Gastrocnemius medialis (tissue), 4 donors: Measurements from ENCODE around the gene COL6A1.

Experiments used
- POLR2A ChIP-seq, 2 donors: fragments of 450-650 bp; IDR thresholded peaks; one replicate each; pipeline ENCODE4 v1.6.1; 2017; ENCODE audit warnings: antibody characterized with exemption in 2 of 2, mild to moderate bottlenecking in 2 of 2, moderate library complexity in 2 of 2
- TF ChIP-seq, protein P1 (sequence below), 5 experiments: fragments of 450-650 bp in 3 of 5; fragments of 200-600 bp in 2 of 5; sonication (generic) in 2 of 5; IDR thresholded peaks in 4 of 5; conservative IDR thresholded peaks in 1 of 5; 1 replicate in 4 of 5; 2 replicates in 1 of 5; pipeline ENCODE4 v1.5.1; 2016 to 2019; ENCODE audit warnings: antibody characterized with exemption in 5 of 5, mild to moderate bottlenecking in 3 of 5, moderate library complexity in 3 of 5

DNA sequence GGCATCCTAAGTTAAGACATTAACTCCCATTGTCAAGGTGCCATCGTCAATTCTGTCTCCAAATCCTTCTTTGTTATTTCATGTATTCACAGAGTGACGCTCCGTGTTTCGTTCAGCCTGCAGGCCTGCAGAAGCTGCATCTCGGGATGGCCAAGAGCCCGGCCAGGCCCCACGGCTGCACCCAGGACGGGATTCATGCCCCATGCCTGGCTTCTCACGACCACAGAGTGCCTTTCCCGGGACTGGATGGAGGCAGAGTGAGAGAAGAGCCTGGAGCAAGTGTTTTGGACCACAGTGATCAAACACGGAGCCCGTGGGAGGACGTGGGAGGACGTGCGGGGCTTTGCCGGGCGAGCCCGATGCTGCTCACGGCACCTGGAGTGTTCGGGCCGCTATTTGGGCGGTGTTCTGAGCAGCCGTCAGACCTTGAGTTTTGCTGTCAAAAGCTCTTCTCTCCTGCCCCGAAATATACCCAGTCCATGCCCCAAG is 56.8 kb downstream of the COL6A1 start:
- no peak for TF ChIP-seq POLR2A (IDR thresholded peaks at IDR 0.05)
- TF ChIP-seq, protein P1, sequence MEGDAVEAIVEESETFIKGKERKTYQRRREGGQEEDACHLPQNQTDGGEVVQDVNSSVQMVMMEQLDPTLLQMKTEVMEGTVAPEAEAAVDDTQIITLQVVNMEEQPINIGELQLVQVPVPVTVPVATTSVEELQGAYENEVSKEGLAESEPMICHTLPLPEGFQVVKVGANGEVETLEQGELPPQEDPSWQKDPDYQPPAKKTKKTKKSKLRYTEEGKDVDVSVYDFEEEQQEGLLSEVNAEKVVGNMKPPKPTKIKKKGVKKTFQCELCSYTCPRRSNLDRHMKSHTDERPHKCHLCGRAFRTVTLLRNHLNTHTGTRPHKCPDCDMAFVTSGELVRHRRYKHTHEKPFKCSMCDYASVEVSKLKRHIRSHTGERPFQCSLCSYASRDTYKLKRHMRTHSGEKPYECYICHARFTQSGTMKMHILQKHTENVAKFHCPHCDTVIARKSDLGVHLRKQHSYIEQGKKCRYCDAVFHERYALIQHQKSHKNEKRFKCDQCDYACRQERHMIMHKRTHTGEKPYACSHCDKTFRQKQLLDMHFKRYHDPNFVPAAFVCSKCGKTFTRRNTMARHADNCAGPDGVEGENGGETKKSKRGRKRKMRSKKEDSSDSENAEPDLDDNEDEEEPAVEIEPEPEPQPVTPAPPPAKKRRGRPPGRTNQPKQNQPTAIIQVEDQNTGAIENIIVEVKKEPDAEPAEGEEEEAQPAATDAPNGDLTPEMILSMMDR (IDR thresholded peaks at IDR 0.05 in 4 of 5, conservative IDR thresholded peaks at IDR 0.05 in 1 of 5): no peak
